Karpas-422 (cell line): ENCODE results near the gene NPTXR. TPM values are rescaled to one million over a fixed set of nuclear protein-coding genes. Genes with fewer than 3 reads are reported as not detected.

Experiments
- DNase-seq: peaks from one replicate; pipeline ENCODE4 v3.0.0-alpha.2; 2015
- H2AFZ ChIP-seq: fragments of 200-600 bp; sonication (generic); 2 replicates; pipeline ENCODE4 v1.6.1; 2014; ENCODE audit warnings: antibody characterized with exemption, low read length, mixed read lengths
- H3K27ac ChIP-seq: fragments of 200-600 bp; sonication (generic); 2 replicates; pipeline ENCODE4 v1.5.1; 2014; ENCODE audit warnings: mild to moderate bottlenecking, low read length, moderate library complexity
- H3K27me3 ChIP-seq: fragments of 200-600 bp; sonication (generic); 2 replicates; pipeline ENCODE4 v1.6.1; 2014; ENCODE audit warnings: low read length, mixed read lengths
- H3K36me3 ChIP-seq: fragments of 200-600 bp; sonication (generic); 2 replicates; pipeline ENCODE4 v1.6.1; 2014; ENCODE audit warnings: low read length, mixed read lengths; ENCODE audit not compliant: insufficient read depth
- H3K4me1 ChIP-seq: fragments of 200-600 bp; sonication (generic); 2 replicates; pipeline ENCODE4 v1.6.1; 2014; ENCODE audit warnings: mild to moderate bottlenecking, low read length, mixed read lengths
- H3K4me2 ChIP-seq: fragments of 200-600 bp; sonication (generic); 2 replicates; pipeline ENCODE4 v1.6.1; 2014; ENCODE audit warnings: low read length, low read depth, mild to moderate bottlenecking; ENCODE audit not compliant: poor library complexity, severe bottlenecking
- H3K4me3 ChIP-seq: fragments of 200-600 bp; sonication (generic); 2 replicates; pipeline ENCODE4 v1.5.1; 2014; ENCODE audit warnings: mild to moderate bottlenecking, antibody characterized with exemption, low read length, mixed read lengths
- H3K79me2 ChIP-seq: fragments of 200-600 bp; sonication (generic); 2 replicates; pipeline ENCODE4 v1.6.1; 2014; ENCODE audit warnings: mild to moderate bottlenecking, low read length, mixed read lengths
- H3K9ac ChIP-seq: fragments of 200-600 bp; sonication (generic); 2 replicates; pipeline ENCODE4 v1.6.0; 2014; ENCODE audit warnings: low read length
- H3K9me2 ChIP-seq: fragments of 200-600 bp; sonication (generic), shearing (Covaris generic); replicated peaks from 2 replicates; pipeline ENCODE4 v1.6.0; 2014; ENCODE audit warnings: mild to moderate bottlenecking, low read length, moderate library complexity; ENCODE audit not compliant: insufficient read depth
- H3K9me3 ChIP-seq: fragments of 300-700, 200-600 bp; sonication (generic); 2 replicates; pipeline ENCODE4 v1.6.1; 2014; ENCODE audit warnings: low read length, mixed read lengths
- H4K20me1 ChIP-seq: fragments of 200-600 bp; sonication (generic); 2 replicates; pipeline ENCODE4 v1.6.1; 2014; ENCODE audit warnings: mild to moderate bottlenecking, antibody characterized with exemption, low read length, low read depth; ENCODE audit not compliant: insufficient read depth
- total RNA-seq: library from RNA; depleted of rRNA; stranded (reverse); fragments of >200 nt; shearing (Covaris generic); gene quantifications from 2 replicates; pipeline ENCODE4 v1.2.3, GENCODE V29; 2014; ENCODE audit warnings: low replicate concordance

NPTXR gene
- total RNA-seq, 1 experiment from 2014 or later, result not detected

GRCh38 chr22:38788021-38788816 is 55.6 kb downstream of the NPTXR start:
- peaks cover 5% of the 10 kb centered on the region for H3K4me1 ChIP-seq
- H3K79me2 ChIP-seq, result no peaks in the 10 kb centered on the region
- H3K9me2 ChIP-seq, result no peaks in the 10 kb centered on the region
- no peaks in the 10 kb centered on the region for H3K27me3 ChIP-seq
- no peak overlapping the region for H3K27ac ChIP-seq
- H2AFZ ChIP-seq, result no peak overlapping the region
- no peaks in the 10 kb centered on the region for H3K9me3 ChIP-seq
- no peak overlapping the region for H3K4me3 ChIP-seq
- H3K36me3 ChIP-seq, result no peaks in the 10 kb centered on the region
- H3K4me2 ChIP-seq, result no peak overlapping the region
- no peak overlapping the region for H3K9ac ChIP-seq
- DNase-seq, result no peak
- no peaks in the 10 kb centered on the region for H4K20me1 ChIP-seq

- H3K4me1 ChIP-seq, result no peaks in the 10 kb centered on the region
- no peaks in the 10 kb centered on the region for H3K27me3 ChIP-seq
- H3K79me2 ChIP-seq, result no peaks in the 10 kb centered on the region
- H2AFZ ChIP-seq, result no peak overlapping the region
- no peaks in the 10 kb centered on the region for H3K36me3 ChIP-seq
- H3K9me3 ChIP-seq, result no peaks in the 10 kb centered on the region
- H3K9me2 ChIP-seq, result no peaks in the 10 kb centered on the region
- no peak overlapping the region for H3K4me3 ChIP-seq
- H3K27ac ChIP-seq, result no peak overlapping the region
- no peak overlapping the region for H3K4me2 ChIP-seq
- no peak overlapping the region for H3K9ac ChIP-seq
- DNase-seq, result no peak
- no peaks in the 10 kb centered on the region for H4K20me1 ChIP-seq
Observed at GRCh38 chr22:38786631-38787030, 57.2 kb downstream of the NPTXR start.

- H4K20me1 ChIP-seq, result no peaks in the 10 kb centered on the region
- H3K27me3 ChIP-seq, result no peaks in the 10 kb centered on the region
- no peak overlapping the region for H3K4me3 ChIP-seq
- H3K4me2 ChIP-seq, result no peak overlapping the region
- no peaks in the 10 kb centered on the region for H3K79me2 ChIP-seq
- no peak for DNase-seq
- H3K9ac ChIP-seq, result no peak overlapping the region
- no peaks in the 10 kb centered on the region for H3K36me3 ChIP-seq
- no peak overlapping the region for H2AFZ ChIP-seq
- H3K9me3 ChIP-seq, result no peaks in the 10 kb centered on the region
- no peak overlapping the region for H3K27ac ChIP-seq
- H3K4me1 ChIP-seq, result no peaks in the 10 kb centered on the region
- H3K9me2 ChIP-seq, result no peaks in the 10 kb centered on the region
Observed at GRCh38 chr22:38784856-38785255, 59.0 kb downstream of the NPTXR start.

GRCh38 chr22:38784035-38784434 is 59.8 kb downstream of the NPTXR start:
- no peak overlapping the region for H3K4me2 ChIP-seq
- no peak overlapping the region for H3K9ac ChIP-seq
- no peaks in the 10 kb centered on the region for H3K79me2 ChIP-seq
- H3K9me3 ChIP-seq, result no peaks in the 10 kb centered on the region
- no peaks in the 10 kb centered on the region for H3K9me2 ChIP-seq
- H3K4me1 ChIP-seq, result no peaks in the 10 kb centered on the region
- H2AFZ ChIP-seq, result no peak overlapping the region
- no peak for DNase-seq
- no peaks in the 10 kb centered on the region for H3K36me3 ChIP-seq
- no peak overlapping the region for H3K4me3 ChIP-seq
- no peak overlapping the region for H3K27ac ChIP-seq
- no peaks in the 10 kb centered on the region for H4K20me1 ChIP-seq
- H3K27me3 ChIP-seq, result no peaks in the 10 kb centered on the region

- H3K36me3 ChIP-seq, result no peaks in the 10 kb centered on the region
- no peak for DNase-seq
- H3K4me2 ChIP-seq, result no peak overlapping the region
- no peak overlapping the region for H2AFZ ChIP-seq
- no peaks in the 10 kb centered on the region for H3K9me2 ChIP-seq
- no peaks in the 10 kb centered on the region for H4K20me1 ChIP-seq
- no peak overlapping the region for H3K4me3 ChIP-seq
- no peak overlapping the region for H3K9ac ChIP-seq
- H3K4me1 ChIP-seq, result no peaks in the 10 kb centered on the region
- no peaks in the 10 kb centered on the region for H3K27me3 ChIP-seq
- H3K79me2 ChIP-seq, result no peaks in the 10 kb centered on the region
- H3K9me3 ChIP-seq, result no peaks in the 10 kb centered on the region
- no peak overlapping the region for H3K27ac ChIP-seq
Observed at GRCh38 chr22:38783095-38783615, 60.7 kb downstream of the NPTXR start.

- Histone ChIP-seq H4K20me1 (no peaks in the 10 kb centered on the region), H3K9me2 (no peaks in the 10 kb centered on the region), H3K4me2 (no peak overlapping the region), H3K4me1 (no peaks in the 10 kb centered on the region), H3K4me3 (no peak overlapping the region), H3K27me3 (no peaks in the 10 kb centered on the region), H2AFZ (no peak overlapping the region), H3K9ac (no peak overlapping the region), H3K36me3 (no peaks in the 10 kb centered on the region), H3K9me3 (no peaks in the 10 kb centered on the region), H3K27ac (no peak overlapping the region), H3K79me2 (no peaks in the 10 kb centered on the region)
- no peak for DNase-seq
Observed at GRCh38 chr22:38782402-38783094, 61.3 kb downstream of the NPTXR start.

GRCh38 chr22:38781033-38781432 is 62.8 kb downstream of the NPTXR start:
- H3K27ac ChIP-seq, result no peak overlapping the region
- H3K4me1 ChIP-seq, result no peaks in the 10 kb centered on the region
- no peak overlapping the region for H2AFZ ChIP-seq
- H3K4me3 ChIP-seq, result no peak overlapping the region
- no peaks in the 10 kb centered on the region for H4K20me1 ChIP-seq
- no peak overlapping the region for H3K9ac ChIP-seq
- no peak overlapping the region for H3K4me2 ChIP-seq
- DNase-seq, result no peak
- no peaks in the 10 kb centered on the region for H3K27me3 ChIP-seq
- no peaks in the 10 kb centered on the region for H3K9me2 ChIP-seq
- H3K36me3 ChIP-seq, result no peaks in the 10 kb centered on the region
- H3K79me2 ChIP-seq, result no peaks in the 10 kb centered on the region
- H3K9me3 ChIP-seq, result no peaks in the 10 kb centered on the region

- no peaks in the 10 kb centered on the region for H4K20me1 ChIP-seq
- H3K27ac ChIP-seq, result no peak overlapping the region
- no peak for DNase-seq
- H3K36me3 ChIP-seq, result no peaks in the 10 kb centered on the region
- H3K4me3 ChIP-seq, result no peak overlapping the region
- no peak overlapping the region for H2AFZ ChIP-seq
- no peak overlapping the region for H3K4me2 ChIP-seq
- no peaks in the 10 kb centered on the region for H3K9me2 ChIP-seq
- no peaks in the 10 kb centered on the region for H3K9me3 ChIP-seq
- no peaks in the 10 kb centered on the region for H3K27me3 ChIP-seq
- no peaks in the 10 kb centered on the region for H3K79me2 ChIP-seq
- no peaks in the 10 kb centered on the region for H3K4me1 ChIP-seq
- H3K9ac ChIP-seq, result no peak overlapping the region
Observed at GRCh38 chr22:38777087-38777671, 66.6 kb downstream of the NPTXR start.
